NCI-H2171 treated with DMSO at 0.1 percent for 48 hours (cell line): ENCODE measurements around the gene APPL1.

Experiments used
- DNase-seq: peaks from one replicate; lab custom pipeline; 2025; lab: John Stamatoyannopoulos, UW

The APPL1 gene, protein sequence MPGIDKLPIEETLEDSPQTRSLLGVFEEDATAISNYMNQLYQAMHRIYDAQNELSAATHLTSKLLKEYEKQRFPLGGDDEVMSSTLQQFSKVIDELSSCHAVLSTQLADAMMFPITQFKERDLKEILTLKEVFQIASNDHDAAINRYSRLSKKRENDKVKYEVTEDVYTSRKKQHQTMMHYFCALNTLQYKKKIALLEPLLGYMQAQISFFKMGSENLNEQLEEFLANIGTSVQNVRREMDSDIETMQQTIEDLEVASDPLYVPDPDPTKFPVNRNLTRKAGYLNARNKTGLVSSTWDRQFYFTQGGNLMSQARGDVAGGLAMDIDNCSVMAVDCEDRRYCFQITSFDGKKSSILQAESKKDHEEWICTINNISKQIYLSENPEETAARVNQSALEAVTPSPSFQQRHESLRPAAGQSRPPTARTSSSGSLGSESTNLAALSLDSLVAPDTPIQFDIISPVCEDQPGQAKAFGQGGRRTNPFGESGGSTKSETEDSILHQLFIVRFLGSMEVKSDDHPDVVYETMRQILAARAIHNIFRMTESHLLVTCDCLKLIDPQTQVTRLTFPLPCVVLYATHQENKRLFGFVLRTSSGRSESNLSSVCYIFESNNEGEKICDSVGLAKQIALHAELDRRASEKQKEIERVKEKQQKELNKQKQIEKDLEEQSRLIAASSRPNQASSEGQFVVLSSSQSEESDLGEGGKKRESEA

GRCh38 chr3:57227204-57227929, at the start of gene APPL1:
Gene APPL1, plus strand, starts transcription at chr3:57227729. Its CDS starts 155 bp downstream, at chr3:57227884.
- peak; percentile 75 for DNase-seq

GRCh38 chr3:57179580-57180410, 47.7 kb upstream of the APPL1 start:
- peak; percentile 6 for DNase-seq

DNA sequence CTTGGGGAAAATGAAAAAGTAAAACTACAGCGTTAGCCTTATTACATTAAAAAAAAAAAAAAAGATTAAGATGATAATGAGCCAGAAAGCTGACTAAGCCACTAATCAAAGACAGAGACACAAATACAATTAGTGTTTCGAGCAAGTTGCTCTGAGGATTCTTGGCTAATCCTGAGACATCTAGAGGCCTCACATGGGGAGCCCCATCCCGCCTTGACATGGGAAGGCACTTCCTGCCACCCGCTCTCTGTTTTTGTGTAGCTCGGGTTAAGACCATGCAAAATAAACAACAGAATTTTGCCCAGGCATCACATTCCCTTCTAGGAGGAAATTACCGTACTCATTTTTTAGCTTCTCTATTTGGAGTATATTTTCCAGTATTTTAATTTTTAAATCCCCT, 43.0 kb upstream of the APPL1 start:
- no peak for DNase-seq

DNA sequence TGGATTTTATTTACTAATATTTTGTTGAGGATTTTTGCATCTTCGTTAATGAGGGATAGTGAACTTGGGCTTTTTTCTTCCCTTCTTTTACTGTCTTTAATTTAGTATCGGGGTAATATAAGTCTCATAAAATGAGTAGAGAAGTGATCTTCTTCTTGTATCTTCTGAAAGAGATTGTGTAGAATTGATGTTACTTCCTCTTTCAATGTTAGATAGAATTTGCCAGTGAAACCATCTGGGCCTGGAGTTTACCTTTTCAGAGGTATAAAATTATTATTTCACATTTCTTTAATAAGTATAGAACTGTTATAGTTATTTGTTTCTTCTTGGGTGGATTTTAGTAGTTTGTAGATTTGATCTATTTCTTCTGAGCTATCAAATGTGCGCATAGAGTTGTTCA, 35.5 kb upstream of the APPL1 start:
- DNase-seq, result no peak

- DNase-seq, result no peak
Measured at GRCh38 chr3:57194641-57195040, 32.9 kb upstream of the APPL1 start.

DNA sequence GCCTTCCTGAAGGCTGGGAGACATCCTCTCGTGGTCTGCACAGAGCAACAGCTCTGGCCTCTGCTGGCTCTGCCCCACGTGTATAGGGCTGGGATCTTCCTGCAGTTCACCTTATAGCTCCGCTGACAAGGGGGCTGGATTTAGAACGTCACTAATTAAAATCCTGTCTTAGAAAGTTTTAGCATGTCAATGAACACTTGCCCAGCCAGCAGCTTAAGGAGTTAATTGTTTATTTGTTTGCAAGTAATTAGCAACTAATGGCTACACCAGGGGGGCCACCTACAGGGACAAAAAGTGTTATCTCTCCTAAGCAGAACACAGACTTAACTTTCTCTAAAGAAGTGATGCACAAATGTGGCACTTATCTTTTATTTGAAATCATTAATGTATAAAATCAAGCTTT, 27.6 kb upstream of the APPL1 start, which contains the start of gene HESX1:
Gene HESX1 (minus strand): TSS at position 84 of the 403 bp plus-strand sequence. CDS start 60 bp downstream, at position 24.
- no peak for DNase-seq

GRCh38 chr3:57206423-57206822, 21.1 kb upstream of the APPL1 start:
- DNase-seq, result no peak

DNA sequence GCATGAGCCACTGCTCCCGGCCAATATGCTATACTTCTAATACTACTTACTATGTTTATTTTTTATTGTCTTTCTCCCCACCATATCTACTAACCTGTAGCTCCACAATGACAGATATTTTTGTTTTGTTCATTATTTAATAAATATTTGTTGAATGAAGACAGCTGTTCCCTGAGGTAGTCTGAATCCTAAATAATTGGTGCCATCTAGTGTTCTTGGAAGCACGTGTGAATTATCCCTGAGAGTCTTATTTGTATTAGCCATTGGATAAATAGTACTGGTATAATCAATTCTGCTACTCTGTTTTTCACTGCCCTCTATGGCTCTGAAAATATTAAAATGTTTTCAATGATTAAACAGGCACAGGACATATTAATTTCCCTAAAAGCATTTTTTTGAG, 5.6 kb upstream of the APPL1 start:
- DNase-seq, result peak; percentile 4

DNA sequence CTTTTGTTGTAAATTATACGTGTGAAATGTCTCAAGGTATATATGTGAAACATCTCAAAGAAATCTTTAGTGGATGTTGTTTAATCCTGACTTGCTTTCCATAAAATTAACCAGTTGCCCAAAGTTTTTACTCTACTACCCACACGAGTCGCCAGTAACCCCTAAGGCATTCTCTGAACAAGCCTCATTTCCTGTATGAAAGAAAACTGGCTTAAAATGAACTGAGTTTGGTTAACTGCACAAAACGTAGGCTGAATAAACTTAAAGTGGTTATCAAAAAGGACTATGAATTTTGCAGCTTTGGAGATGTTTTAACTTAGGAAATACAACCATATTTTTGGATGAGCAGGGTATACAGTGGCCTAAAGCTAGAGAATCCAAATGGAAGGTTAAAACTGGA, 2.7 kb upstream of the APPL1 start:
- DNase-seq, result no peak

DNA sequence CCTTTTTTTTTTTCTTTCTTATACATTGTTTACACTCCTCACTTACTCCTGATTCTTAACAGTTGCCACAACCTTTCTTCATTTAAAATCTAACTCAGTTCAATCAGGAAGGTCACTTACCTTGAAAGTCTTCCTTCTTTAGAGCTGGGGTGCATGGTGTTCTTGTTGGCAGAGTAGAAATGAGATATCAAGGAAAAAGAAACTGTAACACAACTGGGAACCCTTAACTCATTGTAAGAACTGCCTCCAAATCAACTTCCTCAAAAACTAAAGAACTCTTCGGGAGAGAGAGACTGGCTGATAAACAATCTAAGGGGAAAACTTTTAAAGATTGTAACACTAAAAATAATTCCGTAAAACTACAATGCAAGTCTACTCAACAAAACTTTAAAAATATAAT, 1.4 kb upstream of the APPL1 start:
- no peak for DNase-seq

GRCh38 chr3:57227930-57228751, 612 bp downstream of the APPL1 start:
- peak; percentile 9 for DNase-seq

GRCh38 chr3:57230006-57230405, 2.5 kb downstream of the APPL1 start:
- no peak for DNase-seq

GRCh38 chr3:57233799-57234198, 6.3 kb downstream of the APPL1 start:
- DNase-seq, result no peak

GRCh38 chr3:57234613-57235575, 7.4 kb downstream of the APPL1 start:
- DNase-seq, result no peak

DNA sequence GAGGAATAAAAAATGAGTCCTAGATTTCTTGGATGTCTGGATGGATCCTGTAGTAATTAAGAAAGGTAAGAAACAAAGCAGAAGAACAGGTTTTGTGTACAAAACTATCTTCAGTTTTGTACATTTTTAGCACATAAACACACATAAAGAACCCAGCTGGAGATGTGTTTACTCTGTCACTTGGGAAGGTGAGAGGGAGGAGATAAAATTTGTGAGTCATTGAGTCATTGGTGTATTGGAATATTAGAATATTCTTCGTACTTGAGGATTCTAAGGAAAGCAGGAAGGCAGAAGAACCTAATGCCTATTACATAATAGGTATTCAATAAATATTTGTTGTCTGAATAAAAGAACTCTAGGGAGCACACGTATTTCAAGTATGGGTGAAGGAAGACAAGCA, 17.4 kb downstream of the APPL1 start:
- DNase-seq, result no peak

DNA sequence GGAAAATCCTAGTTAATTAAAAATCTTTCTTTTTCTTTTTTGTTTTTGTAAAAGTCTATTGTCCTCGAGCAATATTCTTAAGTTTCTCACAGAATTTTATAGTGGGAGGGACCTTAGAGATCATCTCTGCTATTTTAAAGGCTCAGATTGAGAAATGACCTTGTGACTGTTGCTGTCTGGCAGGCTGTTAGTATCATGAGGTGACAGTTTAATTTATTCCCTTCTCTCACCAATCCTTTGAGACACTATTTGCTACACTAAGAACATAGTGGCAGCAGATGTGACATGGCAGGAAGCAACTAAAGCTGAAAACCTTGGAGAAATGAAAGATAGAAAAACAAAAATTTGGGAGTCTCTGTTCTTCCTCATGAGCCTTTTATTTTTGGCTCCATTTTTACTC, 24.9 kb downstream of the APPL1 start:
- DNase-seq, result no peak

DNA sequence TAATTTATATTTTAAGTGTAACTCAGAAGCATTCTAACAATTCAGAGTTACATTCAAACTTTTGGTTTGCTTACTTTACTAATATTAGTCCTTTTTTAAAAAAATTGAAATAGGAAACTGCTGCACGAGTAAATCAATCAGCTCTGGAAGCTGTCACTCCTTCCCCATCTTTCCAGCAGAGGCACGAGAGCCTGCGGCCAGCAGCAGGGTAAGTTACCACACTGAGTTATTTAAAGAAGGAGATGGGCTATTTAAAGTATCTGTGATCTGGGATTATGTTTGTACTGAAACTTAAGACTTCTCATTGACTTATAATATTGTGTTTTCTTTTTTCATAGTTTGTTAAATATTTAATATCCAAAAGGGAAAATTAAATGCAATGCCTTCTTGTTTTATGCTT, 29.3 kb downstream of the APPL1 start:
- no peak for DNase-seq

DNA sequence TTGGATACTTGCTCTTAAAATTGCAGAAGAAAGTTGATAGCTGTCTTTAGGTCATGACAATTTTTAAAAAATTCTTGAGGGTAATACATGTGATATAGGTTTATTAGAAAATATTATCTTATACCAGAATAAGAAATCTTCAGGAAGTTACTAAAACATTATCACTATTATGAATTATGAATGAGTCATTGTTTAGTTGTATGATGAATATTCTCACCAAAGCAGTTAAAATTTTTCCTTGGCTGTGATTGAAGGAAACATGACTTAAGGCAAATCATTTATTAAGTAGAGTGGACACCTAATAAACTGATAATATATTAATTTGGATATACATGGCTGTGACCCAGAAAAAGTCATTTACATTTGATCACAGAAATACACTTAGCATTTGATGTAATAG, 30.1 kb downstream of the APPL1 start:
- DNase-seq, result no peak

- DNase-seq, result no peak
Measured at GRCh38 chr3:57261119-57261518, 33.6 kb downstream of the APPL1 start.

DNA sequence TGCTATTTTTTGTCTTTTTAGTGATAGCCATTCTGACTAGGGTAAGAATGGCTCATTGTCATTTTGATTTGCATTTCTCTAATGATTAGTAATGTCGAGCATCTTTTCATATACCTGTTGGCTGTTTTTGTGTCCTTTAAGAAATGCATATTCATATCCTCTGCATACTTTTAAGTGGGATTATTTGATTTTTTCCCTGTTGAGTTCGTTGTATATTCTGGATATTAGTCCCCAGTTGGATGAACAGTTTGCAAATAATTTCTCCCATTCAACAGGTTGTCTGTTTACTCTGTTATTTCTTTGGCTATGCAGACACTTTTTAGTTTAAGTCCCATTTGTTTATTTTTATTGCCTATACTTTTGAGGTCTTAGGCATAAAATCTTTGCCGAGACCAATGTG, 34.4 kb downstream of the APPL1 start:
- DNase-seq, result no peak
